ENCODE measurements around the gene SCNN1A.

The SCNN1A gene

DNA sequence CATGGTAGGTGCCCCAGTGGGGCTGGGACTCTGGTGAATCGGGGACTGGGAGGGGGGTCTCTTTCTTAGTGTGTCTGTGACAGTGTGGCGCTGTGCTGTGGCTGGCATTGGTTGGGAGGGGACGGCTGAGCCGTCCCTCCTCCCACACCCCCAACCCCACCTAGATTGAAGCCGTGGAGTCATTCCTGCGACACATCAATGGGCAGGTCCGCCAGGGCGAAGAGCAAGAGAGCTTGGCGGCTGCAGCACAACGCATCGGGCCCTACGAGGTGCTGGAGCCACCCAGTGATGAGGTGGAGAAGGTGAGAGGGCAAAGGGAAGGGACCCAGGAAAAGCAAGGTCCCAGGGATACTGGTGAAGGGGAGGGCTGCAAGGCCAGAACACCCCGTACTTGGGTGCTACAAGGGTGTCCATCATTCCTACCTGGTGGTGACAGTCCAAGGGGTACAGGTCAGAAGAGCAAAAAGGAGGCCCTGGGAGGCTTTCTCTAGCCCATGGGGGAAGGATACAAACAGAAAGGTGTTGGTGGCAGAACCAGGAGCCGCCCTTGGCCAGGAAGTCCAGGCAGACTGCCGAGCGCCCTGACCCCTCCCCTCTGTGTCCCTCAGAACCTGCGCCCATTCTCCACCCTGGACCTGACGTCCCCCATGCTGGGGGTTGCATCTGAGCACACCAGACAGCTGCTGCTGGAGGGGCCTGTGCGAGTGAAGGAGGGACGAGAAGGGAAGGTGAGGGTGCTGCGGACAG lies 57.5 kb downstream of the SCNN1A start:
- DNase-seq (ENCODE audit: low read depth) = no peak

DNA sequence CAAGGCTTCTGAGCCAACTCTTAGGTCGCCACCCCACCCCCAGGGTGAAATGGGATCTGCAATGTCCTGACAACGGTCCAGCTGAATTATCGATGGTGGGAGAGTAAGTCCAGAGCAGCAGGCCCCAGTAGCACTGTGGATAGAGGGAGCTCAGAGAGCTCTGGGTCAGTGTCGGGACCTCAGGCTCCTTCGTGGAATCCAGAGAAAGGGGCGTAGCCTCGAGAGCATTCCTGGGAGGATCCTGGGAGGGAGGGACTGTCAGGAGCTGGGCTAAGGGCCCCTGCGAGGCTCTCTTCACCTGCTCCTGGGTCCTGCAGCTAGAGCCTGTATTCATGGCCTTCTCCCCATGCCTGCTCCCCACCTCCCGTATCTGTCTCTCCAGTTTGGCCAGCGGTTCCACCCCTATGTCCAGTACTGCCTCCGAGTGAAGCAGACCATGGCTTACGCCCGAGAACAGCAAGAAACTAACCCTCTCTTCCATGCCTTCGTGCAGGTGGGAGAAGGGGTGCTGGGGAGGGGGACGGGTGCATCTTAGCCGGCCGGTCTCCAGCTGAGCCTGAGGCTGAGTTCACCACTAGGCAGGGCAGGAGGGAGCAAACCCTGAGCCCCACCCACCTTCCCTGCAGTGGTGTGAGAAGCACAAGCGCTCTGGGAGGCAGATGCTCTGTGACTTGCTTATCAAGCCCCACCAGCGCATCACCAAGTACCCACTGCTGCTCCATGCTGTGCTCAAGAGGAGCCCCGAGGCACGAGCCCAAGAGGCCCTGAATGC lies 58.3 kb downstream of the SCNN1A start:
- no peak for DNase-seq (ENCODE audit: low read depth)

- no peak for DNase-seq (ENCODE audit: low read depth)
These were observed 59.4 kb downstream of the SCNN1A start for GRCh38 chr12:6315704-6316597.

DNA sequence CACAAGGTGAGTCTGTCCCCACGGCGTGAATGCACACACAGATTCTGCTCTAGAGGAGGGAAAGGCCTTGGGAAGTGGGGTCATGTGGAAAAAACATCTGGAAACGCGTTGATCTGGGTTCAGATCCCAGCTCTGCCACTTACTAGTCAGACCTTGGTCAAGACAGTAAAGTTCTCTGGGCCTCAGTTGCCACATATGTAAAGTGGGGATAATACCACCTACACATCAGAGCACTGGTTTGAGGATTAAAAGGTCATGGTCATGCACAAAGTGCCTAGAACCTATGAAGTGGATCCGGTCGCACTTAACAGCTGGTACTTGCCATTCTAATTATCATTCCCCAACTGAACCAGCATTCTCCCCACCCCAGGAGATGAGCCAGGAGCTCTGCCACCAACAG lies 60.2 kb downstream of the SCNN1A start:
- no peak for DNase-seq (ENCODE audit: low read depth)

DNA sequence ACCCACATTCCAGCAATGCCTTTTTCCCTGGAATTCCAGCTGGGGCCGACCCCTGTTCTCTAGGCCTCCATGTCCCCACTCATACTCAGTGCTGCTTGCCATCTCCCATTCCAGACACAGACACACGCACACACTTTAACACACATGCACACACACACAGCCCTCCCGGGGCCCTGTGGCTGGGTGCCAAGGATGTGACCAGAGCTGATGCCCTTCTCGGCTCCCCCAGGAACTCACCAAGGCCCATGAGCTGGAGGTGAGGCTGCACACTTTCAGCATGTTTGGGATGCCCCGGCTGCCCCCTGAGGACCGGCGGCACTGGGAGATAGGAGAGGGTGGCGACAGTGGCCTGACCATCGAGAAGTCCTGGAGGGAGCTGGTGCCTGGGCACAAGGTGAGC lies 60.6 kb downstream of the SCNN1A start:
- DNase-seq (ENCODE audit: low read depth) = no peak

GRCh38 chr12:6313326-6313940 lies 61.9 kb downstream of the SCNN1A start:
- no peak for DNase-seq (ENCODE audit: low read depth)

- DNase-seq (ENCODE audit: low read depth) = peak; percentile 71
These were observed 62.6 kb downstream of the SCNN1A start for GRCh38 chr12:6312529-6313325.

GRCh38 chr12:6311822-6312528 lies 63.4 kb downstream of the SCNN1A start:
- no peak for DNase-seq (ENCODE audit: low read depth)

GRCh38 chr12:6310771-6311610 lies 64.4 kb downstream of the SCNN1A start:
- DNase-seq (ENCODE audit: low read depth) = no peak

DNA sequence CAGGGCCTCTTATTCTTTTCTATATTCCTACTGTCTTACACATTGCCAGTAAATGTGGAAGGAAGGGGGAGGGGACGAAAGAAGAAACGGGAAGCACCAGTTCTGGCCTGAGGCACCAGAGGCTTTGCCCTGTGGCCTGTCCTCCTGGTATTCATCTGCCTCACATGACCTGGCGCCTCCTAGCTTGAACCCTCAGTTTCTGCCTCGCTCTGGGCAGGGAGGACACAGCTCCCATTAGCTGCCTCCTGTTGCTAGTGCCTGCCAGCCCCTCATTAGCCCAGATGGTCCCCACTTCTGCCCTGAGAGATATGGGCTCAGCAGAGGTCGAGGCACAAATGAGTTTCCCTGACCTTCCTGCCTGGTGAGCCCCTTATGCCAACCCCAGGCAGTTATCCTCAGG lies 67.8 kb downstream of the SCNN1A start:
- no peak for DNase-seq (ENCODE audit: low read depth)

GRCh38 chr12:6306599-6307220 lies 68.7 kb downstream of the SCNN1A start:
- DNase-seq (ENCODE audit: low read depth) = no peak

DNA sequence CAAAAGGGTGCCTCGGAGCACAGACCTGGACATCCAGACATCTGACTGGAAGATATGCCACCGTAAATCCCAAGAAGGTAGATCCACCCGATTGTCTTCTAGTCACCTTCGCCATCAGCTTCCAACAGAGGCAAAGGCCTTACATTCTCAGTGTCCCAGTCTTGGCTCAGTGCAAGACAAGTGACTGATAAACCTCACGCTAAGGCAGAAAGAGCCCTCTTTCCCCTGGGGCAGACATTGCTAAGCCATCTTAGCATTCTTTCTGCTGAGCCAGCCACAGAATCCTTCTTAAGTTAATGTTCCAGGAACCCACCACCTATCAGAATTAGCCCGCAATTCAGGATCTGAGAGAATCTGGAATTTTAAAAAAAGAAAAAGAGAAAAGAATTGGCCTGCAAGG lies 69.2 kb downstream of the SCNN1A start:
- DNase-seq (ENCODE audit: low read depth) = no peak

GRCh38 chr12:6303071-6303470 lies 72.3 kb downstream of the SCNN1A start:
- DNase-seq (ENCODE audit: low read depth) = no peak

DNA sequence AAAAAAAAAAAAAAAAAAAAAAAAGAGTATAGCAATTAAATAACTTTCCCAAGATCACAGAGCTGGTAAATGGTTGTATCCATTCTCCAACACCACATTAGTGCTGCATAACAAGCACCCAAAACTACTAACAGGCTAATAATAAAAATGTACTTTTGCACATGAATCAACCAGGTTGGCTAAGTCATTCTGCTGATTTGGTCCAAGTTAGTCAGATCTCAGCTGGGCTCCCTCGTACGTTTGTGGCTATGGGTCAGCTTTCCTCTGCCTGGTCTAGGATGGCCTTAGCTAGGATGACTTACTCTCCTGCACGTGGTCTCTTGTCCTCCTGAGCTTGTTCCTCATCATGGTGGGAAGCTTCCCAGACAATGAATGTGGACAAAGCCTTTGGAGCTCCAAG lies 72.7 kb downstream of the SCNN1A start:
- DNase-seq (ENCODE audit: low read depth) = no peak

DNA sequence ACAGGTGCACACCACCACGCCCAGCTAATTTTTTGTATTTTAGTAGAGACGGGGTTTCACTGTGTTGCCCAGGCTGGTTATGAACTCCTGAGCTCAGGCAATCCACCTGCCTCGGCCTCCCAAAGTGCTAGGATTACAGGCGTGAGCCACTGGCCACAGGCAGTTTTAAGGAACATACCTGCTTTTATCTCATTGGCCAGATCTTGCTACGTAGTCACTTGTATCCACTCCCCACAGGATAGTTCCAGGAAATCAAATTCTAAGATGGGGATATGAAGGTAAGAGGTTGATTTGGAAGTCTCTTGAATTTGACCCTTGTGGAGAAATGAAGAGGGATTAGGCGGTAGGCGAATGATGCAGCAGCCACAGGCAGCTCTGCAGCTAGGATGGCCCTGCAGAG lies 73.6 kb downstream of the SCNN1A start:
- no peak for DNase-seq (ENCODE audit: low read depth)

DNA sequence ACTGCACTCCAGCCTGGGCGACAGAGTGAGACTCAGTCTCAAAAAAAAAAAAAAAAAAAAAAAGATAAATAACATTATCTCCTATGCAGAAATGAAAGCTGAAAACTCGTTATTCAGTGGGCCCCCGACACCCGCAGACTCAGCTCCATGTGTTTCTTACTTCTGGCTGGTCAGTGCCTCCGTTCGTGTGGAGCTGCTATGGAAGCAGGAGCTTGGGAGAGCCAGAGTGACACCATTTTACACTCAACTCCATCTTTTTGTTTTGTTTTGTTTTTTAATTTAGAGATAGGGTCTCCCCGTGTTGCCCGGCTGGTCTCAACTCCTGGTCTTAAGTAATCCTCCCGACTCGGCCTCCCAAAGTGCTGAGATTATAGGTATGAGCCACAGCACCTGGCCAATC lies 78.2 kb downstream of the SCNN1A start:
- DNase-seq (ENCODE audit: low read depth) = no peak
